ENCODE measurements around the gene NPB. TPM values are rescaled to one million over a fixed set of nuclear protein-coding genes. Genes with fewer than 3 reads are reported as not detected.

The NPB gene
- polyA plus RNA-seq, 2 donors = 0.33 to 0.49 TPM

GRCh38 chr17:81939218-81939617 is 37.2 kb downstream of the NPB start:
- Histone ChIP-seq H3K36me3 (ENCODE audit: control insufficient read depth in 2 of 2, insufficient read depth in 2 of 2, low read length in 1 of 2) (no peaks in the 10 kb centered on the region), H3K27me3 (ENCODE audit: control insufficient read depth in 1 of 2, insufficient read depth in 2 of 2, low read length in 2 of 2) (no peaks in the 10 kb centered on the region), H3K4me3 (ENCODE audit: low read depth in 1 of 2, low read length in 2 of 2) (no peak overlapping the region), H3K4me1 (ENCODE audit: control insufficient read depth in 2 of 2, insufficient read depth in 2 of 2, low read length in 1 of 2) (peaks cover 0 to 12% of the 10 kb centered on the region in 2 donors), H3K27ac (ENCODE audit: low read depth in 2 of 2, low read length in 1 of 2) (no peak overlapping the region), H3K9me3 (ENCODE audit: control insufficient read depth in 2 of 2, insufficient read depth in 1 of 2, low read depth in 1 of 2, low read length in 1 of 2) (no peaks in the 10 kb centered on the region)
- WGBS, 2 donors = 79% methylated on average over 15 of the region's 15 CpGs

DNA sequence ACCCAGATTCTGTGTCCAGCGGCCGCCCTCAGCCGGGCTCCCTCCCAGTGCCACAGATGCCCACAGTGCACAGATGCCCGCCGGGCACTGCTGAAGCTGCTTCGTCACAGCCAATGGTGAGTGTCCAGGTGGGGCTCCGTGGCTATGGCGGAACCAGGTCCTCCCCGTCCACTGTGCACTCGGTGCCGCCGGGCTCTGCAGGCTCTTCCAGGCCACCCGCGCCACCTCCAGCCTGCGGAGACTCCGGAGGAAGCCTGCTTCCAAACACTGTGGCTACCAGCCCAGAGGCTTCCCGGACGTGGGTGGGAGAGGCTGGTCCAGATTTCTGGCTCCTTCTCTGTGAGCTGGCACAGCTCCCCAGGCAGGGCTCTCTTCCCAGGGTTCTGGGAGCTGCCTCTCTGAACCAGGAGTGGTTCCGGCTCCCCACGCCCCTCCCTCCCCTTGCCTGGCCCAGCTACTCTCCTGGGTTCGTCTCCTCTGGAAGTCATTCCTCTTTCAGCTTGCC is 37.9 kb downstream of the NPB start:
- Histone ChIP-seq H3K27ac (ENCODE audit: low read depth in 2 of 2, low read length in 1 of 2) (no peak overlapping the region), H3K9me3 (ENCODE audit: control insufficient read depth in 2 of 2, insufficient read depth in 1 of 2, low read depth in 1 of 2, low read length in 1 of 2) (no peaks in the 10 kb centered on the region), H3K4me1 (ENCODE audit: control insufficient read depth in 2 of 2, insufficient read depth in 2 of 2, low read length in 1 of 2) (peaks cover 0 to 12% of the 10 kb centered on the region in 2 donors), H3K4me3 (ENCODE audit: low read depth in 1 of 2, low read length in 2 of 2) (no peak overlapping the region), H3K27me3 (ENCODE audit: control insufficient read depth in 1 of 2, insufficient read depth in 2 of 2, low read length in 2 of 2) (no peaks in the 10 kb centered on the region), H3K36me3 (ENCODE audit: control insufficient read depth in 2 of 2, insufficient read depth in 2 of 2, low read length in 1 of 2) (no peaks in the 10 kb centered on the region)
- WGBS, 2 donors = 48 to 65% methylated on average over 21 of the region's 21 CpGs

DNA sequence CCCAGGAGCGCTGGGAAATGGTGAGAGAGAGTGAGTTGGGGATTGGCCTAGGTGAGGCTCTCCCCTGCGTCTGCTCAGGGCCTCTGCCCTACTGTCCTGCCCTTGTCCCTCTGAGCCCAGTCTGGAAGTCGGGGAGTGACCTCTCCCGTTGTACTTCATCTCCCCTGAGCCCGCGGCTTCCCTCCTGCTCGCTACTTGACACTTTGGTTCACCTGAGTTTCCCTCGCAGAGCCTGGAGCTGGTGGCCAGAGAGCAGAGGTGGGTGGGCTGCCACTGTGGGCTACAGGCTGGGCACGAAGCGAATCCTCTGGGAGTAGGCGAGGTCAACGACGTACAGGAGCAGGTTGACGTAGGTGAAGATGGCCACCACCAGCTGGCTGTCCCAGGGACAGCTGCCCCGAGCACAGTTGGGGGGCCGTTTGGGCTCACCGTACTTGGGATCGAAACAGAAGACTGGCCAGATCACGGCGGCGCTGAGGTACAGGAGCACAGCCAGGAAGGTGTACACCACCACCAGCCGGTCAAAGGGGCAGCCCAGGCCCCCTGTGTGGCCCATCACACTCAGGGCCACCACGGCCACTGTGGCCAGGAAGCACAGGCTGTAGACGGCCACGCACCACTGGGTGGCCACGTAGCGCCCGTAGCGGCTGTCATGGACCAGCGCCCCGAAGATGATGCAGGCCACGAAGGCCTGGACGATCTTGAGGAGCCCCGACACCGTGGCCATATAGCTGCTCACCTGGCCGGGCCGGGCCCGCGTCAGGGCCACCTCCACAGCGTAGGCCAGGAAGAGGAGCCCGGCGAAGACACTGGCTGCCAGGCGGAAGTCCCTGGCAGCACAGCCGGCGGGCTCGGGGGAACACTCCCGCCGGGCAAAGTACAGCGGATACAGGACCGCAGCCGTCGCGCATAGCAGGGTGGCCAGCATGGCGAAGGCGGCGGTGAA is 38.8 kb downstream of the NPB start:
- H3K27ac ChIP-seq (ENCODE audit: low read depth in 2 of 2, low read length in 1 of 2) = no peak overlapping the region
- no peaks in the 10 kb centered on the region for H3K27me3 ChIP-seq (ENCODE audit: control insufficient read depth in 1 of 2, insufficient read depth in 2 of 2, low read length in 2 of 2)
- H3K36me3 ChIP-seq (ENCODE audit: control insufficient read depth in 2 of 2, insufficient read depth in 2 of 2, low read length in 1 of 2) = no peaks in the 10 kb centered on the region
- 88 to 89% methylated on average over 55 to 56 of the region's 56 CpGs for WGBS, 2 donors
- H3K9me3 ChIP-seq (ENCODE audit: control insufficient read depth in 2 of 2, insufficient read depth in 1 of 2, low read depth in 1 of 2, low read length in 1 of 2) = no peaks in the 10 kb centered on the region
- peak overlapping the region in 1 of 2 donors; percentile 7 for H3K4me3 ChIP-seq (ENCODE audit: low read depth in 1 of 2, low read length in 2 of 2)
- peaks cover 0 to 12% of the 10 kb centered on the region in 2 donors for H3K4me1 ChIP-seq (ENCODE audit: control insufficient read depth in 2 of 2, insufficient read depth in 2 of 2, low read length in 1 of 2)

GRCh38 chr17:81941484-81942166 is 39.6 kb downstream of the NPB start:
- H3K27ac ChIP-seq (ENCODE audit: low read depth in 2 of 2, low read length in 1 of 2) = no peak overlapping the region
- no peak overlapping the region for H3K4me3 ChIP-seq (ENCODE audit: low read depth in 1 of 2, low read length in 2 of 2)
- peaks cover 0 to 9% of the 10 kb centered on the region in 2 donors for H3K4me1 ChIP-seq (ENCODE audit: control insufficient read depth in 2 of 2, insufficient read depth in 2 of 2, low read length in 1 of 2)
- H3K9me3 ChIP-seq (ENCODE audit: control insufficient read depth in 2 of 2, insufficient read depth in 1 of 2, low read depth in 1 of 2, low read length in 1 of 2) = no peaks in the 10 kb centered on the region
- 37 to 42% methylated on average over 30 of the region's 30 CpGs for WGBS, 2 donors
- H3K27me3 ChIP-seq (ENCODE audit: control insufficient read depth in 1 of 2, insufficient read depth in 2 of 2, low read length in 2 of 2) = no peaks in the 10 kb centered on the region
- no peaks in the 10 kb centered on the region for H3K36me3 ChIP-seq (ENCODE audit: control insufficient read depth in 2 of 2, insufficient read depth in 2 of 2, low read length in 1 of 2)

- Histone ChIP-seq H3K4me3 (ENCODE audit: low read depth in 1 of 2, low read length in 2 of 2) (no peak overlapping the region), H3K36me3 (ENCODE audit: control insufficient read depth in 2 of 2, insufficient read depth in 2 of 2, low read length in 1 of 2) (no peaks in the 10 kb centered on the region), H3K27me3 (ENCODE audit: control insufficient read depth in 1 of 2, insufficient read depth in 2 of 2, low read length in 2 of 2) (no peaks in the 10 kb centered on the region), H3K9me3 (ENCODE audit: control insufficient read depth in 2 of 2, insufficient read depth in 1 of 2, low read depth in 1 of 2, low read length in 1 of 2) (no peaks in the 10 kb centered on the region), H3K27ac (ENCODE audit: low read depth in 2 of 2, low read length in 1 of 2) (no peak overlapping the region), H3K4me1 (ENCODE audit: control insufficient read depth in 2 of 2, insufficient read depth in 2 of 2, low read length in 1 of 2) (peaks cover 0 to 7% of the 10 kb centered on the region in 2 donors)
- 35 to 50% methylated on average over 11 to 12 of the region's 12 CpGs for WGBS, 2 donors
Measured at GRCh38 chr17:81942167-81942553, 40.1 kb downstream of the NPB start.

DNA sequence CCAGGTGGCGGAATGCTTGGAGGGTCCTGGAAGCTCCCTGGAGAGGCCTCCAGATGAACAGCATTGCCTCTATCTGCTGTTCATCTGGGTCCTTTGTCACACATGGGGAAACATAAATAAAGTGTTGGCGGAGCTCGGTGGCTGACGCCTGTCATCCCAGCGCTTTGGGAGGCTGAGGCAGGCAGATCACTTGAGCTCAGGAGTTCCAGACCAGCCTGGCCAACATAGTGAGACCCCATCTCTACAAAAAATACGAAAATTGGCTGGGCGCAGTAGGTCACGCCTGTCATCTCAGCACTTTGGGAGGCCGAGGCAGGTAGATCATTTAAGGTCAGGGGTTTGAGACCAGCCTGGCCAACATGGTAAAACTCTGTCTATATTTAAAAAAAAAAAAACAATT is 42.8 kb downstream of the NPB start:
- H3K27me3 ChIP-seq (ENCODE audit: control insufficient read depth in 1 of 2, insufficient read depth in 2 of 2, low read length in 2 of 2) = no peaks in the 10 kb centered on the region
- 88 to 89% methylated on average over 9 of the region's 9 CpGs for WGBS, 2 donors
- H3K27ac ChIP-seq (ENCODE audit: low read depth in 2 of 2, low read length in 1 of 2) = no peak overlapping the region
- H3K4me3 ChIP-seq (ENCODE audit: low read depth in 1 of 2, low read length in 2 of 2) = no peak overlapping the region
- peaks cover 0 to 4% of the 10 kb centered on the region in 2 donors for H3K4me1 ChIP-seq (ENCODE audit: control insufficient read depth in 2 of 2, insufficient read depth in 2 of 2, low read length in 1 of 2)
- H3K9me3 ChIP-seq (ENCODE audit: control insufficient read depth in 2 of 2, insufficient read depth in 1 of 2, low read depth in 1 of 2, low read length in 1 of 2) = no peaks in the 10 kb centered on the region
- no peaks in the 10 kb centered on the region for H3K36me3 ChIP-seq (ENCODE audit: control insufficient read depth in 2 of 2, insufficient read depth in 2 of 2, low read length in 1 of 2)

DNA sequence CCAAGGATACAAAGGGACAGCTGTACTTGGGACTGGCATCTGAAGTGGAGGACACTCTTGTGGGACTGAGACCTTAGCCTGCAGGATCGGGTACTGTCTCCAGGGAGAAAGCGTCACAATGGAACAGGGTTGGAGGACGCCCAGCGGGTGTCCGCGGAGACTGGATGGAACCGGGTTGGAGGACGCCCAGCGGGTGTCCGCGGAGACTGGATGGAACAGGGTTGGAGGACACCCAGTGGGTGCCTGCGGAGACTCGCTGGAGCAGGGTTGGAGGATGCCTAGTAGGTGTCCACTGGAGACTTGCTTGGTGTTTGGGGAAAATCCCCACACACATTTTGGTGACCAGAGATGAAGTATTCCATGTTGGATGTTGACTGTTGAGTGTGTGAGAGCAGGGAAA is 45.2 kb downstream of the NPB start, which contains the start of gene MYADML2:
Gene MYADML2, minus strand, starts transcription at position 45 of the 400 bp plus-strand sequence. CDS start 5,492 bp downstream, outside the sequence.
- H3K9me3 ChIP-seq (ENCODE audit: control insufficient read depth in 2 of 2, insufficient read depth in 1 of 2, low read depth in 1 of 2, low read length in 1 of 2) = no peaks in the 10 kb centered on the region
- H3K36me3 ChIP-seq (ENCODE audit: control insufficient read depth in 2 of 2, insufficient read depth in 2 of 2, low read length in 1 of 2) = no peaks in the 10 kb centered on the region
- peak within 1 kb of the TSS in 1 of 2 donors; percentile 11 for H3K27ac ChIP-seq (ENCODE audit: low read depth in 2 of 2, low read length in 1 of 2)
- 81 to 90% methylated on average over 12 to 13 of the region's 13 CpGs for WGBS, 2 donors
- no peaks in the 10 kb centered on the region for H3K27me3 ChIP-seq (ENCODE audit: control insufficient read depth in 1 of 2, insufficient read depth in 2 of 2, low read length in 2 of 2)
- H3K4me3 ChIP-seq (ENCODE audit: low read depth in 1 of 2, low read length in 2 of 2) = no peak within 1 kb of the TSS
- peaks cover 0 to 3% of the 10 kb centered on the region in 2 donors for H3K4me1 ChIP-seq (ENCODE audit: control insufficient read depth in 2 of 2, insufficient read depth in 2 of 2, low read length in 1 of 2)

DNA sequence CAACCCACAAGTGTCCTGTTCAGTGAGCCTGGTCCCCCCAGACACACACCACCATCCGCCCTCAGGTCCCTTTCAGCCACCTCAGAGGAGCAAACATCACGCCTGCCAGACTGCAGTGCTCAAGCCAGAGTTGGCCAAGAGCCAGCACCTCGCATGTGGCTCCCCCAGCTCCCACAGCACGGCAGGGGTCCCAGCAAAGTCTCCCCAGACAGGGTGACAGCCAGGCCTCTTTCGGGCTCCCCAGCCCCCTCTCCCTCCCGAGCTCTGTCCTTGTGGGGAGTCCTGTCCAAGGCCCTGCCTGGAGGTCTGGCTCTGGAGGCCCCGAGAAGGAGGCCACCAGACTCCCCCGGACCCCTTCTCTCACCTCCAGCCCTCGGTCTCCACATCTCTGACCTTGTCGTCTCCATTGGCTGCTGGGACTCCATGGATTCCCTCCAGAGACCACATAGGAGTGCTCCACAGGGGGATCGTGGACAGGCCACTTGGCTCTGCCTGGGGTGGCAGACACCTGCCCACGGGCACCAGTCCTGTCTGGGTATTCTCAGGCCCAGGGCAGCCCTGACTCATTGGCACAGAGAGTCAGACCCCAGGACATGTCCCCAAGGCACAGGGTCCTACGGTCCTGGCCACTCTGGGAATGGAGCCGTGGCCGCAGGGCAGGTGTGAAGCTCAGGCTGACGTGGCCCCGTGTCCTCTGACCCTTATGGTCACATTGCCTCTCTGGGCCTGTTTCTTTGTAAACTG is 46.8 kb downstream of the NPB start:
- no peak overlapping the region for H3K4me3 ChIP-seq (ENCODE audit: low read depth in 1 of 2, low read length in 2 of 2)
- no peaks in the 10 kb centered on the region for H3K36me3 ChIP-seq (ENCODE audit: control insufficient read depth in 2 of 2, insufficient read depth in 2 of 2, low read length in 1 of 2)
- H3K27me3 ChIP-seq (ENCODE audit: control insufficient read depth in 1 of 2, insufficient read depth in 2 of 2, low read length in 2 of 2) = no peaks in the 10 kb centered on the region
- H3K27ac ChIP-seq (ENCODE audit: low read depth in 2 of 2, low read length in 1 of 2) = no peak overlapping the region
- peaks cover 0 to 3% of the 10 kb centered on the region in 2 donors for H3K4me1 ChIP-seq (ENCODE audit: control insufficient read depth in 2 of 2, insufficient read depth in 2 of 2, low read length in 1 of 2)
- no peaks in the 10 kb centered on the region for H3K9me3 ChIP-seq (ENCODE audit: control insufficient read depth in 2 of 2, insufficient read depth in 1 of 2, low read depth in 1 of 2, low read length in 1 of 2)
- 82% methylated on average over 17 of the region's 17 CpGs for WGBS, 2 donors

- Histone ChIP-seq H3K9me3 (ENCODE audit: control insufficient read depth in 2 of 2, insufficient read depth in 1 of 2, low read depth in 1 of 2, low read length in 1 of 2) (no peaks in the 10 kb centered on the region), H3K4me3 (ENCODE audit: low read depth in 1 of 2, low read length in 2 of 2) (no peak overlapping the region), H3K4me1 (ENCODE audit: control insufficient read depth in 2 of 2, insufficient read depth in 2 of 2, low read length in 1 of 2) (peaks cover 0 to 3% of the 10 kb centered on the region in 2 donors), H3K36me3 (ENCODE audit: control insufficient read depth in 2 of 2, insufficient read depth in 2 of 2, low read length in 1 of 2) (no peaks in the 10 kb centered on the region), H3K27me3 (ENCODE audit: control insufficient read depth in 1 of 2, insufficient read depth in 2 of 2, low read length in 2 of 2) (no peaks in the 10 kb centered on the region), H3K27ac (ENCODE audit: low read depth in 2 of 2, low read length in 1 of 2) (no peak overlapping the region)
- 82 to 83% methylated on average over 15 of the region's 15 CpGs for WGBS, 2 donors
Measured at GRCh38 chr17:81950501-81950900, 48.5 kb downstream of the NPB start.

All from esophagus (tissue), 2 donors.